GM18861 (cell line): ENCODE data around the gene BAIAP2.
"Not testable (repeated sequence)": the region's sequence is repeated elsewhere in the genome, so short reads cannot be mapped to it uniquely, and the experiment has no call there.

Source experiments
- ATAC-seq: cut with Tn5 transposase; IDR thresholded peaks from one replicate; pipeline ENCODE4 v1.9.1; 2021; ENCODE audit not compliant: unreplicated experiment

BAIAP2 gene

GRCh38 chr17:81066072-81066471 lies 31.1 kb downstream of the BAIAP2 start:
- ATAC-seq: no peak

- no peak for ATAC-seq
These were observed 31.9 kb downstream of the BAIAP2 start for GRCh38 chr17:81066771-81067315.

DNA sequence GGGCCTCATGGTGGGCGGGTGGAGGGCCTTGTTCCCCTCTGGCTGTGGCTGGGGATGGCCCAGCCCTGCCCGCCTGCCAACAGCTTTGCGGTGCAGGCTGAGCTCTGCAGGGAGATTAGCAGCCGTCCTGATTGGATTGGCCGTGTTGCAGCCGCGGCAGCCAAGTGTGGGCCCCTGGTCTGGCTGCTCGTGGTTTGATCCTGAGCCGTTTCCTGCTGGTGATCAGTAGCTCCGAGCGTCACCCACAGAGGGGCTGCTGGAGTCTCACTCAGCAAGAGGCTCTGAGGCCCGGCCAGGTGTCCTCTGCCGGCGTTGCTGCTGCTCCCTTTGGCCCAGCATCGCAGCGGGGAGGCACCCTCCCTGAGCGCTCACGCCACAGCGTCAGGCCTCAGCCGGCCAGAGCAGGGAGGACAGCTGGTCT lies 32.5 kb downstream of the BAIAP2 start:
- ATAC-seq: no peak

- no peak for ATAC-seq
These were observed 33.6 kb downstream of the BAIAP2 start for GRCh38 chr17:81068411-81069134.

DNA sequence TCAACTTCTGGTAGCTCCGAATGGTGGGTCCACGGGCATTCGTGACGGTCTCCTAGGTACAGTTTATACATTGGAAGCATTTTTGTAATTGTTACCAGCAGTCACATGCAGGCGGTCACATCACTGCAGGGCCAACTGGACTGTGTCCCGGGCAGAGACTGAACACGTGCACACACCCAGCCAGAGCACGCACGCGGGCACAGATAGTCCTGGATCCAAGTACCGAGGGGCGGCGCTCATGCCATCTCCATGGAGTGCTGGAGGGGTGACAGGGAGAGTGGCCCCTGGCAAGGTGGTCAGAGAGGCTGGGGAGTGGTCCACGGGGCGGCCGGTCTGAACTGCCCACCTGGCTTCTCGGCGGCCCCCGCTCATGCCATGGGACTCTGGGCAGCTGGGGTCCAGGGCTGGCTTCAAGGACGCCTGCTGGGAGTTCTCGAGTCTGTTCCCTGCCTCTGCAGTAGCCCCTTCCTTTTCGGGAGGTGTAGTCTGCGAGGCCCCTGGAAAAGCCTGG lies 34.2 kb downstream of the BAIAP2 start:
- no peak for ATAC-seq

- no peak for ATAC-seq
These were observed 35.7 kb downstream of the BAIAP2 start for GRCh38 chr17:81070541-81071246.

DNA sequence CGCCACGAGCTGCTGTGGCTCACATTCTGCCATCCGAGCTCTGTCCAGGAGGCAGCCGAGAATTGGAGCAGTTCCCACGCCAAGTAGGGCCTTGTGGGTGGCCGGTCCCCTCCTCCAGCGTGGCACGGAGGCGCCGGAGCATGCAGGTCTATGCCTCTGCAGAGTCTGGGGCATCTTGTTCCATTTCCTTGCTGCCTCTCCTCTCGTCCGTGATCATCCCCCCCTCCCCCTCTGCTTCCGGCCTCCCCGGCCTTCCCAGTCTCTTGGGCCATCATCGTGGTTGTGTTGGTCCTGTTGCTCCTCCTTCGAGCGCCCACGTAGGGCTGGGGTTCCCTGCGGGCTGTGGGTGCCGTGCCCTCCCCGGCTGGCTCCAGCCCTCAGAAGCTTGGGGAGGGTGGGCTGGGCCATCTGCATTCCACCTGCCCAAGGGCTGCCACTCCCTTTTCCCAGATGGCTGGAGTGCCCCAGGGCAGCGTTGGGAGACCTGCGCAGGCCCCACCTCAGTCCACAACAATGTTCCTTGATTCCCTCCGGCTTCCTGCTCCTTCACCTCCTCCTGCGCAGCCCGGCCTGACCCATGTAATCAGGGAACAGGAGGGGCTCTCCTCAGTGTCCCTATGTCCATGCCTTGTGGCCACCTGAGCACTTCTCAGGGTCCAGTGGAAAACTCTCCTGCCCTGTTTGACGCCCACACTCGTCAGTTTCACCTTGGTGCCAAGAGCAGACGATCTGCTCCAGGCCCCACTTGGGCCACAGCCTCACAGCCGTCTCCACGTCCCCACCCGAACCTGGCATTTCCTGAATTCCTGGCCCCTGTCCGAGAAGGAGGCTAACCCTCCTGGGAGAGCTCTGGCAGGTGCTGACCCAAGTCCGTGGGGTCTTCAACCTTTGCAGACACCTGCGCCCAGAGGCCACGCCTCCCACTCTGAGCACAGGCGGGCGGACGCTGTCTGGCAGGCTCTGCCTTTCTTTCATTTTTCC lies 37.1 kb downstream of the BAIAP2 start:
- no peak for ATAC-seq

DNA sequence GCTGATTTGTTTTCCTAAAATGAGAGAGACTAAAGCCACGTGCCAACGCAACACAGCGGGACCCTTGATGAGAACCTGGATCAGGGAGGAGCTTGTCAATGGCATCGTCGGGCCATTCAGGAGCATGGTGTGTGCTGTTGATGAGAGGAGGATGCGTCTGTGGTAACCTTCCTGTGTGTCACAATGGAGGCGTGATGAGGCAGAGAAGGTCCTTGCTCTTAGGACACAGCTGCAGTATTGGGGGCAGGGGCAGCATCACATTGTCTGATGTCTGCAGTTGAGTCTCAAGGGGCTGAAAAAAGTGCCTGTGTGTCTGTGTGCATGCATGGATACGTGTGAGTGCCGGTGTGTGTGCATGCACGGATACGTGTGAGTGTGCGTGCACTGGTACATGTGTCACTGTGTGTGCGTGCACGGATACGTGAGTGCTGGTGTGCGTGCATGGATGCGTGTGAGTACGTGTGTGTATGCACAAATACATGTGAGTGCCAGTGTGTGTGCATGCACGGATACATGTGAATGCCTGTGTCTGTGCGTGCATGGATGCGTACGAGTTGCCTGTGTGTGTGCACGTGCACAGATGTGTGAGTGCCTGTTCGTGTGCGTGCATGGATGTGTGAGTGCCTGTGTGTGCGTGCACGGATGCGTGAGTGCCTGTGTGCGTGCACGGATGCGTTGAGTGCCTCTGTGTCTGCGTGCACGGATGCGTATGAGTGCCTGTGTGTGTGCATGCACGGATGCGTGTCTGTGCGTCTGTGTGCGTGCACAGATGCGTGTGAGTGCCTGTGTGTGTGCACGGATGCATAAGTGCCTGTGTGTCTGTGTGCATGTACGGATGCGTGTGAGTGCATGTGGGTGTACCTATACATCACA lies 39.3 kb downstream of the BAIAP2 start:
- no peak for ATAC-seq

- ATAC-seq: no peak
These were observed 39.9 kb downstream of the BAIAP2 start for GRCh38 chr17:81074875-81075274.

DNA sequence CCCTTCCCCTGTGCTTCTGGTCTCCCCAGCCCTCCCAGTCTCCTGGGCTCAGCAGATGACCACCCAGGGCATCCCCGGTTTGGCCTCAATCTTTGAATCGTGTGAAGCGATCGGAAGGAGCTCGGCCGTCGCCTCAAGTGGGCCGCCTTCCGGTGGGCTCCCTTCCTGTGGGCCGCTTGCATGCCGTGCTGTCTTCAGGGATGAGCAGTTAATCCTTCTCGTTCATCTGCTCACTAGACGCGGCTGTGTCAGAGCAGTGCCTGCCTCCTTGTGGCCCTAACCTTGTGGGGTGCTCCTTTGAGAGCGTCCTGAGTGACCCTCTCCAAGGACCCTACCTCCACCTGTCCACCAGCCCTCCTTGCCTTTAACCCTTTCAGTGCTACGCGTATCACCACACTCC lies 40.4 kb downstream of the BAIAP2 start:
- ATAC-seq: no peak

DNA sequence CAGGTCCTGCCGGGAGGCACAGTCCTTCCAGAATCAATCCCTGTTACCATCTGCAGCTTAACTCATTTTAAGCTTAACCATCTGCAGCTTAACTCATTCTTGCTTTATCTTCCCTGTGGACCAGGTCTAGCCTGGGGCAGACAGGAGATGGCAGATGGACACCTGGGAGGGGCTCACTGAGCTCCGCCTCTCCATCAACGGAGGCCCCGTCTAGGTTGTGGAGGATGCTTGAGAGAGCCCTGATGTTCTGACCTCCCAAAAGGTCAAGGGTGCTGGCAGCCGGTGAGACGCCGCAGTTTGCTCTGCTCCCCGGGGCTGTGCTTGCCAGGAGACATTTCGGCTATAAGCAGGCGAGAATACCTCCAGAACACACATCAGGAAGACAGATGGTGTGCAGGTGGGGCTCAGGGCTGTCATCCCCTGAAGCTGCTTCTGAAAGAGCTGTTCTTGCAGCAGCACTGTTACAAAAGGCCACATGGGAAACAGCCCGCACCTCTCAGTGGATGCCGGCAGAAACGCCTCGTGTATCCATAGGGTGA lies 41.3 kb downstream of the BAIAP2 start:
- no peak for ATAC-seq

DNA sequence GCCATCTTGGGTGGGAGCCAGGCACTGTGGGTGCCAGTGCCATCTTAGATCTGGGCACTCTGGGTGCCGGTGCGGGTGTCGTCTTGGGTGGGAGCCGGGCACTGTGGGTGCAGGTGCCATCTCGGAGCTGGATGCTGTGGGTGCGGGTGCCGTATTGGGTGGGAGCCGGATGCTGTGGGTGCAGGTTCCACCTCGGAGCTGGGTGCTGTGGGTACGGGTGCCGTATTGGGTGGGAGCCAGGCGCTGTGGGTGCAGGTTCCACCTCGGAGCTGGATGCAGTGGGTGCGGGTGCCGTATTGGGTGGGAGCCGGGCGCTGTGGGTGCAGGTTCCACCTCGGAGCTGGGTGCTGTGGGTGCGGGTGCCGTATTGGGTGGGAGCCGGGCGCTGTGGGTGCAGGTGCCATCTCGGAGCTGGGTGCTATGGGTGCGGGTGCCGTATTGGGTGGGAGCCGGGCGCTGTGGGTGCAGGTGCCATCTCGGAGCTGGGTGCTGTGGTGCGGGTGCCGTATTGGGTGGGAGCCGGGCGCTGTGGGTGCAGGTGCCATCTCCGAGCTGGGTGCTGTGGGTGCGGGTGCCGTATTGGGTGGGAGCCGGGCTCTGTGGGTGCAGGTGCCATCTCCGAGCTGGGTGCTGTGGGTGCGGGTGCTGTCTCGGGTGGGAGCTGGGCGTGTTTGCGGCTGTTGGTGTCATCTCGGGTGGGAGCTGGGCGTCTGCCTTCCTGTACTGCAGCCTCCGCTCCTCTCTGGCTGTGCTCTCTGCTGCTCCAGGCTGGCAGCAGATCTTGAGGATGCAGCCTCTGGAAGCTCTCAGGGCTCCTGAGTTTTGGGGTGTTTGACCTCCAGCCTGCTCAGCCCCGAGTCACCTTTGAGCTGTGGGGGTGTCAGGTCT lies 43.3 kb downstream of the BAIAP2 start:
- not testable (repeated sequence) for ATAC-seq

GRCh38 chr17:81080019-81080418 lies 45.1 kb downstream of the BAIAP2 start:
- ATAC-seq: no peak

DNA sequence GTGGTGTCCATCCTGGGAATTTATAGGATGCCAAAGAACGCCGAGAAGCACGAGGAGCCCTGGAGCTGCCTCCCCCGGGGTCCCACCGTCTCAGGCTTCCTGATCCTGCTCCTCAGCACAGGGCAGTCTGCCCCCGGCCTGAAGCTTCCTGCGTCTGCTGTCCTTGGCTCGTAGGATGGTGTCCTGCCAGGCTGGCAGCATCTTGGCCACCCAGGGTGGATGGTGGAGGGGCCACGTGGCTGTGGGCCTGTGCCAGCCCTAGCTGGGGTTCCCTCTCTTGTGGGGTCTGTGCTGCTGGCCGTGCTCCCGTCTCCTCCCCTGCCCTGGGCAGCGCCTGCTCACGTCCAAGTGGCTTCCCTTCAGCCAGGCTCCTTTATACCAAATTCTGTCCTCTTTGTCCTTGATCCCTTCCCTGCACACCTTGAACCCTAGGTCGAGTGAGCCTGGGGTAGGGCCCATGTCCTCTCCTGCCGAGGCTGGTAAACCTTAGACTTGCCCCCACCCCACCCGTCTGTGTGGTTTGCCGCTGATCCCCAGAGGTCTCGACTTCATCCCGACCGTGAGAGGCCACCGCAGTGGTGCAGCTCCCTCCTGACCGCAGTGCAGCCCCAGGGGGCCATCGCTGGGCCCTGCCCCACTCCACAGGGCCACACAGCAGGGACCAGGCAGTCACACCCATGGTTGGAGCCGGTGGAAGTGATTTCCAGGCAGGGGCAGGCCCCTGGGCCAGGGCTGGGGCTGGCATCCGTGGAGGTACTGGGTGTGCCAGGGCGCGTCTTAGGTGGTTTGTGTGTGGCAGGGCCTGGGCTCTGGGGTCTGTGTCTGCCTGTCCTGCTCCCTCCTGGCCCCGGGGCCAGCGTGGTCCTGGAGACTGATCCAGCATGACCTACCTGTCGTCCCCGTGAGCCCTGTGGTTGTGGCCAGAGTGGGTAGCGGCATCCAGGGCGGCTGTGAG lies 46.5 kb downstream of the BAIAP2 start:
- ATAC-seq: no peak

- no peak for ATAC-seq
These were observed 47.5 kb downstream of the BAIAP2 start for GRCh38 chr17:81082177-81083073.

- ATAC-seq: no peak
These were observed 48.3 kb downstream of the BAIAP2 start for GRCh38 chr17:81083125-81083765.
